ENCODE results near the gene LAPTM5. TPM values are rescaled to one million over a fixed set of nuclear protein-coding genes. Genes with fewer than 3 reads are reported as not detected.

LAPTM5 gene
- total and polyA plus RNA-seq, 2 of the 8 experiments (the other 6 are each of a cell fraction or from before 2014, with no cell fraction given), result 0.37 to 1.4 TPM

DNA sequence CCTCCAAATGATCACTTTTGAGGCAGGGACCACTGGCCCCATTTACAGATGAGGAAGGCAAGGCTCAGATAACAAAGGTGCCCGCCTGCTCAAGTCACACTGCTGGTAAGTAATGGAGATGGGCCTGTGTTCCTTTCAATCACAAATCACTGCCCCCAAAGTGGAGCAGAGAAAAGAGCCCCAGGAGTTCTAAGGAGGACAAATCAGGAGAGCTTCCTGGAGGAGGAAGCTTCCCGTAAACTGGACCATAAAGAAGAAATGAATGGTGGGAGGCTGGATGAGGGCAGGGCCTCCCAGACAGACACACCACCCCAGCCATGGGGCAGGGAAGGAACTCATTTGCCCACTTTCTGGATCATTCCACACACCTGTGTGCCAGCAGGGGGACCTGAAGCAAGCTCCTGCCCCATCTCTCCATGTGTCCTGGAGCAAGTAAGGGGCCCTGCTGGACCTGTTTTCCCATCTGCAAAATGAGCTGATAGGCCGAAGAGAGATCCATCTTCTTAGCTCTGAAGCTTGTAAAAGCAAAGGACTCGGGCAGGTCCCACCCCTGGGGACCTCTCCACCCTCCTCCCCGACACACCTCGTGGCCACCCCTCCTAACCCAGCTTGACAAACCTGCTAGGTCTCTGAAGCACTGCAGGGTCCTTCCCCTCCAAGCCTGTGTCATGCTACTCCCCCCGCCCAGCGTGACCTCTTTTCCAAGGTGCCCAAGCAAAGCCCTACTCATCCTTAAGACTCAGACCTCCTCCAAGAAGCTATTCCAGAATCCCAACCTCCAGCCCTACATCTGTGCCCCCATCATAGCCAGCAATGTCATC lies 5.5 kb downstream of the LAPTM5 start (continued):
- TF ChIP-seq, protein P1, sequence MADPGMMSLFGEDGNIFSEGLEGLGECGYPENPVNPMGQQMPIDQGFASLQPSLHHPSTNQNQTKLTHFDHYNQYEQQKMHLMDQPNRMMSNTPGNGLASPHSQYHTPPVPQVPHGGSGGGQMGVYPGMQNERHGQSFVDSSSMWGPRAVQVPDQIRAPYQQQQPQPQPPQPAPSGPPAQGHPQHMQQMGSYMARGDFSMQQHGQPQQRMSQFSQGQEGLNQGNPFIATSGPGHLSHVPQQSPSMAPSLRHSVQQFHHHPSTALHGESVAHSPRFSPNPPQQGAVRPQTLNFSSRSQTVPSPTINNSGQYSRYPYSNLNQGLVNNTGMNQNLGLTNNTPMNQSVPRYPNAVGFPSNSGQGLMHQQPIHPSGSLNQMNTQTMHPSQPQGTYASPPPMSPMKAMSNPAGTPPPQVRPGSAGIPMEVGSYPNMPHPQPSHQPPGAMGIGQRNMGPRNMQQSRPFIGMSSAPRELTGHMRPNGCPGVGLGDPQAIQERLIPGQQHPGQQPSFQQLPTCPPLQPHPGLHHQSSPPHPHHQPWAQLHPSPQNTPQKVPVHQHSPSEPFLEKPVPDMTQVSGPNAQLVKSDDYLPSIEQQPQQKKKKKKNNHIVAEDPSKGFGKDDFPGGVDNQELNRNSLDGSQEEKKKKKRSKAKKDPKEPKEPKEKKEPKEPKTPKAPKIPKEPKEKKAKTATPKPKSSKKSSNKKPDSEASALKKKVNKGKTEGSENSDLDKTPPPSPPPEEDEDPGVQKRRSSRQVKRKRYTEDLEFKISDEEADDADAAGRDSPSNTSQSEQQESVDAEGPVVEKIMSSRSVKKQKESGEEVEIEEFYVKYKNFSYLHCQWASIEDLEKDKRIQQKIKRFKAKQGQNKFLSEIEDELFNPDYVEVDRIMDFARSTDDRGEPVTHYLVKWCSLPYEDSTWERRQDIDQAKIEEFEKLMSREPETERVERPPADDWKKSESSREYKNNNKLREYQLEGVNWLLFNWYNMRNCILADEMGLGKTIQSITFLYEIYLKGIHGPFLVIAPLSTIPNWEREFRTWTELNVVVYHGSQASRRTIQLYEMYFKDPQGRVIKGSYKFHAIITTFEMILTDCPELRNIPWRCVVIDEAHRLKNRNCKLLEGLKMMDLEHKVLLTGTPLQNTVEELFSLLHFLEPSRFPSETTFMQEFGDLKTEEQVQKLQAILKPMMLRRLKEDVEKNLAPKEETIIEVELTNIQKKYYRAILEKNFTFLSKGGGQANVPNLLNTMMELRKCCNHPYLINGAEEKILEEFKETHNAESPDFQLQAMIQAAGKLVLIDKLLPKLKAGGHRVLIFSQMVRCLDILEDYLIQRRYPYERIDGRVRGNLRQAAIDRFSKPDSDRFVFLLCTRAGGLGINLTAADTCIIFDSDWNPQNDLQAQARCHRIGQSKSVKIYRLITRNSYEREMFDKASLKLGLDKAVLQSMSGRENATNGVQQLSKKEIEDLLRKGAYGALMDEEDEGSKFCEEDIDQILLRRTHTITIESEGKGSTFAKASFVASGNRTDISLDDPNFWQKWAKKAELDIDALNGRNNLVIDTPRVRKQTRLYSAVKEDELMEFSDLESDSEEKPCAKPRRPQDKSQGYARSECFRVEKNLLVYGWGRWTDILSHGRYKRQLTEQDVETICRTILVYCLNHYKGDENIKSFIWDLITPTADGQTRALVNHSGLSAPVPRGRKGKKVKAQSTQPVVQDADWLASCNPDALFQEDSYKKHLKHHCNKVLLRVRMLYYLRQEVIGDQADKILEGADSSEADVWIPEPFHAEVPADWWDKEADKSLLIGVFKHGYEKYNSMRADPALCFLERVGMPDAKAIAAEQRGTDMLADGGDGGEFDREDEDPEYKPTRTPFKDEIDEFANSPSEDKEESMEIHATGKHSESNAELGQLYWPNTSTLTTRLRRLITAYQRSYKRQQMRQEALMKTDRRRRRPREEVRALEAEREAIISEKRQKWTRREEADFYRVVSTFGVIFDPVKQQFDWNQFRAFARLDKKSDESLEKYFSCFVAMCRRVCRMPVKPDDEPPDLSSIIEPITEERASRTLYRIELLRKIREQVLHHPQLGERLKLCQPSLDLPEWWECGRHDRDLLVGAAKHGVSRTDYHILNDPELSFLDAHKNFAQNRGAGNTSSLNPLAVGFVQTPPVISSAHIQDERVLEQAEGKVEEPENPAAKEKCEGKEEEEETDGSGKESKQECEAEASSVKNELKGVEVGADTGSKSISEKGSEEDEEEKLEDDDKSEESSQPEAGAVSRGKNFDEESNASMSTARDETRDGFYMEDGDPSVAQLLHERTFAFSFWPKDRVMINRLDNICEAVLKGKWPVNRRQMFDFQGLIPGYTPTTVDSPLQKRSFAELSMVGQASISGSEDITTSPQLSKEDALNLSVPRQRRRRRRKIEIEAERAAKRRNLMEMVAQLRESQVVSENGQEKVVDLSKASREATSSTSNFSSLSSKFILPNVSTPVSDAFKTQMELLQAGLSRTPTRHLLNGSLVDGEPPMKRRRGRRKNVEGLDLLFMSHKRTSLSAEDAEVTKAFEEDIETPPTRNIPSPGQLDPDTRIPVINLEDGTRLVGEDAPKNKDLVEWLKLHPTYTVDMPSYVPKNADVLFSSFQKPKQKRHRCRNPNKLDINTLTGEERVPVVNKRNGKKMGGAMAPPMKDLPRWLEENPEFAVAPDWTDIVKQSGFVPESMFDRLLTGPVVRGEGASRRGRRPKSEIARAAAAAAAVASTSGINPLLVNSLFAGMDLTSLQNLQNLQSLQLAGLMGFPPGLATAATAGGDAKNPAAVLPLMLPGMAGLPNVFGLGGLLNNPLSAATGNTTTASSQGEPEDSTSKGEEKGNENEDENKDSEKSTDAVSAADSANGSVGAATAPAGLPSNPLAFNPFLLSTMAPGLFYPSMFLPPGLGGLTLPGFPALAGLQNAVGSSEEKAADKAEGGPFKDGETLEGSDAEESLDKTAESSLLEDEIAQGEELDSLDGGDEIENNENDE (IDR thresholded peaks at IDR 0.05; ENCODE audit: insufficient replicate concordance, low read length), result no peak
- no peak for TF ChIP-seq SP4 (IDR thresholded peaks at IDR 0.05; ENCODE audit: low read length)
